HepG2 (cell line): ENCODE results near the gene CRYGA.

Experiments used
- BRF2 ChIP-seq: sonication (generic); formaldehyde crosslinking; IDR thresholded peaks from 2 replicates; pipeline ENCODE4 v1.8.1; 2022; ENCODE audit warnings: mild to moderate bottlenecking, missing genetic modification reagents
- CTCF ChIP-seq: sonication (generic); formaldehyde crosslinking; IDR thresholded peaks from 2 replicates; pipeline ENCODE4 v1.5.0; 2020; ENCODE audit warnings: mild to moderate bottlenecking, missing genetic modification reagents, moderate library complexity
- EZH2 ChIP-seq: conservative IDR thresholded peaks from 2 replicates; pipeline ENCODE4 v1.6.1; 2012; ENCODE audit warnings: mild to moderate bottlenecking, low read depth, low read length, moderate library complexity
- TBX3 ChIP-seq: fragments of 450-650 bp; IDR thresholded peaks from 2 replicates; pipeline ENCODE4 v1.6.1; 2017; ENCODE audit warnings: antibody characterized with exemption, mild to moderate bottlenecking, inconsistent platforms, borderline replicate concordance
- ZFX ChIP-seq: sonication (generic); formaldehyde crosslinking; IDR thresholded peaks from 2 replicates; pipeline ENCODE4 v1.4.0; 2020; ENCODE audit warnings: mild to moderate bottlenecking, low read depth, missing genetic modification reagents, moderate library complexity
- ZKSCAN1 ChIP-seq: fragments of 150-350 bp; IDR thresholded peaks from 2 replicates; pipeline ENCODE4 v1.6.1; 2014; ENCODE audit warnings: low read length
- ZNF343 ChIP-seq: sonication (generic); formaldehyde crosslinking; IDR thresholded peaks from 2 replicates; pipeline ENCODE4 v1.4.0; 2020; ENCODE audit warnings: mild to moderate bottlenecking, missing genetic modification reagents

- no peak for TF ChIP-seq CTCF (CRISPR knock-in tag)
- no peak for TF ChIP-seq BRF2 (CRISPR knock-in tag)
- TF ChIP-seq ZKSCAN1 = no peak
- no peak for TF ChIP-seq EZH2
- no peak for TF ChIP-seq TBX3
- no peak for TF ChIP-seq ZNF343 (CRISPR knock-in tag)
- no peak for TF ChIP-seq ZFX
Measured at GRCh38 chr2:208150956-208151355, 12.4 kb downstream of the CRYGA start.
